Measurements from ENCODE around the gene MAP6. TPM values are rescaled to one million over a fixed set of nuclear protein-coding genes. Genes with fewer than 3 reads are reported as not detected.
A peak's percentile ranks its signal among the peaks of the same experiment; 100 is the strongest.

MAP6 gene
- total and polyA plus RNA-seq, 9 of the 15 experiments (the other 6 are each of a cell fraction or from before 2014, with no cell fraction given), result not detected

DNA sequence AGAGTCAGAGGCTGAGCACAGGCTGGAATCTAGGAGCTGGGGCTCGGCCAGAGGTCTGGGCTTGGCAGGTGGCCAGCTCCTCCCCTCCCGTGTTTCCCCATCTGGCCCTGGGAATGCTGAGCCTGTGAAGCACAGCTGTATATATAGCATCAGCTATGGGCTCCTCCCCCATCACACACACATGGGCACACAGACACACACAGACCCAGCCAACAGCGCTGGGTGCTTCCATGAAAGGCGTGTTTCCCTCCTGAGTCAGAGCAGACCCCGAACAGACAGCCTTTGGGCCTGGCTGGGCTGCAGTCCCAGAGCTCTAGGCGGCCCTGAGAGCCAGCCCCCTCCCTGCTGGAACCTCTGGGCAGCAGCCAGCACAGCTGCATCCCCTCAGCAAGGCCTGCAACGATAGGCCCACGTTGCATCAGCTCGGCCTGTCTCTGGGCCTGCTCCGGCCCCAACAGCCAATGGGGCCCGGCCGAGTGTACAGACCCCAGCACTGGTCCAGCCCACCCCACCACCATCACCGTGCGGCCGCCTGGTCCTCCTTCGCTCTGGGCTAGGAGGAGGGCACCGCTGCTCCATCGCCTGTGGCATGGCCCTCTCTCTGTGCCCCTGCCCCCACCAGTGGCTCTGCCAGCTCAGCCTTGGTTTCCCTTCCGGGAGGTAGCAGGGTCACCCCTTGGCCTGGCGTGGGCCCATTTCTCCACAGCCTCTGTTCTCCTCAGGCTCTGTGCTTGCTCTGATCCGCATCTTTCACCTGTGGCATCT is 114.4 kb downstream of the MAP6 start (continued):
- TF ChIP-seq BDP1 (IDR thresholded peaks at IDR 0.05; ENCODE audit: insufficient read depth, insufficient read length) (no peak), KDM1A (IDR thresholded peaks at IDR 0.05) (no peak), SNIP1 (IDR thresholded peaks at IDR 0.05; ENCODE audit: low read depth) (no peak), NFXL1 (CRISPR knock-in tag; IDR thresholded peaks at IDR 0.05) (0 out of 2 replicates have a peak, but pooled peaks have one; percentile 52), HOXB6 (CRISPR knock-in tag; IDR thresholded peaks at IDR 0.05; ENCODE audit: borderline replicate concordance) (no peak), ZNF311 (CRISPR knock-in tag; IDR thresholded peaks at IDR 0.05) (peak; percentile 74), NR3C1 (CRISPR knock-in tag; IDR thresholded peaks at IDR 0.05) (no peak), CBX1 (IDR thresholded peaks at IDR 0.05; ENCODE audit: low read depth) (no peak), CBFB (CRISPR knock-in tag; IDR thresholded peaks at IDR 0.05) (no peak), LCOR (CRISPR knock-in tag; IDR thresholded peaks at IDR 0.05) (peak; percentile 40; the same call in 1 of the 2 replicates), ZNF133 (CRISPR knock-in tag; IDR thresholded peaks at IDR 0.05) (no peak), PHTF2 (CRISPR knock-in tag; IDR thresholded peaks at IDR 0.05) (no peak), PHF21A (IDR thresholded peaks at IDR 0.05; ENCODE audit: borderline replicate concordance, low read depth) (no peak), DDX20 (tag; IDR thresholded peaks at IDR 0.05; ENCODE audit: low read depth) (no peak), TCF7 (IDR thresholded peaks at IDR 0.05; ENCODE audit: borderline replicate concordance) (no peak), ZFP36 (IDR thresholded peaks at IDR 0.05; ENCODE audit: low read depth, low read length, partially characterized antibody) (peak; percentile 12), COPS2 (conservative IDR thresholded peaks at IDR 0.05) (no peak), ZBTB17 (CRISPR knock-in tag; IDR thresholded peaks at IDR 0.05) (no peak), KAT8 (IDR thresholded peaks at IDR 0.05; ENCODE audit: low read depth) (no peak), ZNF146 (CRISPR knock-in tag; IDR thresholded peaks at IDR 0.05; ENCODE audit: unreplicated experiment) (no peak), TRIM28 (IDR thresholded peaks at IDR 0.05) (no peak), ZSCAN32 (CRISPR knock-in tag; IDR thresholded peaks at IDR 0.05) (no peak), RFX5 (IDR thresholded peaks at IDR 0.05; ENCODE audit: low read depth, low read length) (no peak)
- TF ChIP-seq, protein P1, sequence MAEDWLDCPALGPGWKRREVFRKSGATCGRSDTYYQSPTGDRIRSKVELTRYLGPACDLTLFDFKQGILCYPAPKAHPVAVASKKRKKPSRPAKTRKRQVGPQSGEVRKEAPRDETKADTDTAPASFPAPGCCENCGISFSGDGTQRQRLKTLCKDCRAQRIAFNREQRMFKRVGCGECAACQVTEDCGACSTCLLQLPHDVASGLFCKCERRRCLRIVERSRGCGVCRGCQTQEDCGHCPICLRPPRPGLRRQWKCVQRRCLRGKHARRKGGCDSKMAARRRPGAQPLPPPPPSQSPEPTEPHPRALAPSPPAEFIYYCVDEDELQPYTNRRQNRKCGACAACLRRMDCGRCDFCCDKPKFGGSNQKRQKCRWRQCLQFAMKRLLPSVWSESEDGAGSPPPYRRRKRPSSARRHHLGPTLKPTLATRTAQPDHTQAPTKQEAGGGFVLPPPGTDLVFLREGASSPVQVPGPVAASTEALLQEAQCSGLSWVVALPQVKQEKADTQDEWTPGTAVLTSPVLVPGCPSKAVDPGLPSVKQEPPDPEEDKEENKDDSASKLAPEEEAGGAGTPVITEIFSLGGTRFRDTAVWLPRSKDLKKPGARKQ (CRISPR knock-in tag; IDR thresholded peaks at IDR 0.05), result no peak
- TF ChIP-seq, protein P2, sequence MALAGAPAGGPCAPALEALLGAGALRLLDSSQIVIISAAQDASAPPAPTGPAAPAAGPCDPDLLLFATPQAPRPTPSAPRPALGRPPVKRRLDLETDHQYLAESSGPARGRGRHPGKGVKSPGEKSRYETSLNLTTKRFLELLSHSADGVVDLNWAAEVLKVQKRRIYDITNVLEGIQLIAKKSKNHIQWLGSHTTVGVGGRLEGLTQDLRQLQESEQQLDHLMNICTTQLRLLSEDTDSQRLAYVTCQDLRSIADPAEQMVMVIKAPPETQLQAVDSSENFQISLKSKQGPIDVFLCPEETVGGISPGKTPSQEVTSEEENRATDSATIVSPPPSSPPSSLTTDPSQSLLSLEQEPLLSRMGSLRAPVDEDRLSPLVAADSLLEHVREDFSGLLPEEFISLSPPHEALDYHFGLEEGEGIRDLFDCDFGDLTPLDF (CRISPR knock-in tag; IDR thresholded peaks at IDR 0.05), result no peak
- TF ChIP-seq, protein P3, sequence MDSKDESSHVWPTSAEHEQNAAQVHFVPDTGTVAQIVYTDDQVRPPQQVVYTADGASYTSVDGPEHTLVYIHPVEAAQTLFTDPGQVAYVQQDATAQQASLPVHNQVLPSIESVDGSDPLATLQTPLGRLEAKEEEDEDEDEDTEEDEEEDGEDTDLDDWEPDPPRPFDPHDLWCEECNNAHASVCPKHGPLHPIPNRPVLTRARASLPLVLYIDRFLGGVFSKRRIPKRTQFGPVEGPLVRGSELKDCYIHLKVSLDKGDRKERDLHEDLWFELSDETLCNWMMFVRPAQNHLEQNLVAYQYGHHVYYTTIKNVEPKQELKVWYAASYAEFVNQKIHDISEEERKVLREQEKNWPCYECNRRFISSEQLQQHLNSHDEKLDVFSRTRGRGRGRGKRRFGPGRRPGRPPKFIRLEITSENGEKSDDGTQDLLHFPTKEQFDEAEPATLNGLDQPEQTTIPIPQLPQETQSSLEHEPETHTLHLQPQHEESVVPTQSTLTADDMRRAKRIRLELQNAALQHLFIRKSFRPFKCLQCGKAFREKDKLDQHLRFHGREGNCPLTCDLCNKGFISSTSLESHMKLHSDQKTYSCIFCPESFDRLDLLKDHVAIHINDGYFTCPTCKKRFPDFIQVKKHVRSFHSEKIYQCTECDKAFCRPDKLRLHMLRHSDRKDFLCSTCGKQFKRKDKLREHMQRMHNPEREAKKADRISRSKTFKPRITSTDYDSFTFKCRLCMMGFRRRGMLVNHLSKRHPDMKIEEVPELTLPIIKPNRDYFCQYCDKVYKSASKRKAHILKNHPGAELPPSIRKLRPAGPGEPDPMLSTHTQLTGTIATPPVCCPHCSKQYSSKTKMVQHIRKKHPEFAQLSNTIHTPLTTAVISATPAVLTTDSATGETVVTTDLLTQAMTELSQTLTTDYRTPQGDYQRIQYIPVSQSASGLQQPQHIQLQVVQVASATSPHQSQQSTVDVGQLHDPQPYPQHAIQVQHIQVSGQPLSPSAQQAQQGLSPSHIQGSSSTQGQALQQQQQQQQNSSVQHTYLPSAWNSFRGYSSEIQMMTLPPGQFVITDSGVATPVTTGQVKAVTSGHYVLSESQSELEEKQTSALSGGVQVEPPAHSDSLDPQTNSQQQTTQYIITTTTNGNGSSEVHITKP (IDR thresholded peaks at IDR 0.05; ENCODE audit: partially characterized antibody), result no peak

All from K562 (cell line).